Measurements from ENCODE around the gene SPATA9. TPM values are rescaled to one million over a fixed set of nuclear protein-coding genes. Genes with fewer than 3 reads are reported as not detected.

The SPATA9 gene
- under 1 TPM in 1 of 2 donors, not detected in 1; 0.30 TPM for total RNA-seq

- Histone ChIP-seq H3K36me3 (no peaks in the 10 kb centered on the region), H3K9me3 (no peaks in the 10 kb centered on the region), H3K4me1 (no peaks in the 10 kb centered on the region), H3K27me3 (no peaks in the 10 kb centered on the region), H3K27ac (no peak within 1 kb of the TSS), H3K4me3 (no peak within 1 kb of the TSS)
- no peak for TF ChIP-seq CTCF (IDR thresholded peaks at IDR 0.05)
- DNase-seq (ENCODE audit: low spot score): no peak
Measured at GRCh38 chr5:95682891-95683290, at the start of gene SPATA9. SPATA9 (minus strand) TSS chr5:95682991; CDS start chr5:95682854, 137 bp downstream.

GRCh38 chr5:95731571-95732554 is 49.1 kb upstream of the SPATA9 start:
- Histone ChIP-seq H3K4me3 (peak overlapping the region; percentile 70 to 74), H3K36me3 (no peaks in the 10 kb centered on the region), H3K27ac (peak overlapping the region; percentile 91 to 94), H3K4me1 (peaks cover 0 to 57% of the 10 kb centered on the region in 2 donors), H3K9me3 (no peaks in the 10 kb centered on the region), H3K27me3 (no peaks in the 10 kb centered on the region)
- TF ChIP-seq CTCF (IDR thresholded peaks at IDR 0.05): no peak
- DNase-seq (ENCODE audit: low spot score): no peak

- TF ChIP-seq CTCF (IDR thresholded peaks at IDR 0.05): peak in 1 of 2 donors; percentile 9
- DNase-seq (ENCODE audit: low spot score): peak; percentile 96
- no peaks in the 10 kb centered on the region for H3K36me3 ChIP-seq
- peak within 1 kb of the TSS; percentile 91 to 94 for H3K27ac ChIP-seq
- peaks cover 0 to 52% of the 10 kb centered on the region in 2 donors for H3K4me1 ChIP-seq
- no peaks in the 10 kb centered on the region for H3K9me3 ChIP-seq
- peak within 1 kb of the TSS; percentile 70 to 74 for H3K4me3 ChIP-seq
- no peaks in the 10 kb centered on the region for H3K27me3 ChIP-seq
Measured at GRCh38 chr5:95730730-95731570, 48.2 kb upstream of the SPATA9 start, which contains the start of gene RHOBTB3. RHOBTB3 (plus strand) TSS chr5:95731336; CDS start chr5:95731683, 347 bp downstream.

GRCh38 chr5:95730011-95730700 is 47.4 kb upstream of the SPATA9 start:
- Histone ChIP-seq H3K27ac (peak overlapping the region; percentile 91 to 94), H3K27me3 (no peaks in the 10 kb centered on the region), H3K4me3 (peak overlapping the region; percentile 70 to 74), H3K4me1 (peaks cover 0 to 44% of the 10 kb centered on the region in 2 donors), H3K36me3 (no peaks in the 10 kb centered on the region), H3K9me3 (no peaks in the 10 kb centered on the region)
- TF ChIP-seq CTCF (IDR thresholded peaks at IDR 0.05): no peak
- DNase-seq (ENCODE audit: low spot score): no peak
